GM18909 (cell line): ENCODE data around the gene KANK3.
"Not testable (repeated sequence)": the region's sequence is repeated elsewhere in the genome, so short reads cannot be mapped to it uniquely, and the experiment has no call there.

Experiments
- ATAC-seq: cut with Tn5 transposase; IDR thresholded peaks from one replicate; pipeline ENCODE4 v1.9.1; 2021; ENCODE audit warnings: mild to moderate bottlenecking; ENCODE audit not compliant: unreplicated experiment, poor library complexity

The KANK3 gene

DNA sequence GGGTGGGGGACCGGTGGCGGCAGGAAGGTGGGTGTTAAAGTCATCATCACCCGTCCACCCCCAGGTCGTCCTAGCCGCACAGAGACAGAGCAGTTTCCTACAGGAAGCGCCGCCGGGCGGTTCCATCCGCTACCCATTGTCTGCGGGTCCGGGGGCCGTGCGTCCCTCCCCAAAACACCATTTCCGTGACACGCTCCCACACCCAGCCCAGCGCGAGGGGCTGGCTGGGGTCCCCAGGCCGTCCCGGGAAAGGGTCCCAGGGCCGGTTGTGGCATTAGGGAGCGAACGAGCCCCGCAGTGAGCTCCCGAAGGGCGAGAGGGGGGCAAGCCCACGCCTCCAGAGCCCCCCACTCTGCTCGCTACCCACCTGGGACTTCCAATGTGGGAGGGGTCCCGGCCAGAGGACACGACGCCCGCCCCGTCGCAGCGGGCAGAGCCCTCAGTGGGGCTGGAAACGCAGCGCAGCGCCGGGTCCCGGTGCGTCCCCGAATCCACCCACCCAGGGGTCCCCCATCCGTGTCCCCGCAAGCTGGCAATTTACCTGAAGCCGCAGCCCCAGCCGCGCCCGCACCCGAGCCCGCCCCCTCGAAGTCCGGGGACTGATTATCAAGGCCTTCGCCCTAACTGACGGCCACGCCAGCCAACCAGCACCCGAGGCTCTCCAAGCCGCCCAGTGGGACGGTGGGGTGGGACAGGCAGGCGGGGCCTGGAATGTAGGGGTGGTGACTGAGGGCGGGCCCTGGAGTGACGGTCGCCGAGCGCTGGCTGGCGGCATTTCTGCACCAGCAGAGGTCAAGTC lies at the start of gene KANK3:
Gene KANK3 (minus strand): TSS at position 579 of the 799 bp plus-strand sequence. CDS start 5,434 bp downstream, outside the sequence.
- ATAC-seq = peak; percentile 86

DNA sequence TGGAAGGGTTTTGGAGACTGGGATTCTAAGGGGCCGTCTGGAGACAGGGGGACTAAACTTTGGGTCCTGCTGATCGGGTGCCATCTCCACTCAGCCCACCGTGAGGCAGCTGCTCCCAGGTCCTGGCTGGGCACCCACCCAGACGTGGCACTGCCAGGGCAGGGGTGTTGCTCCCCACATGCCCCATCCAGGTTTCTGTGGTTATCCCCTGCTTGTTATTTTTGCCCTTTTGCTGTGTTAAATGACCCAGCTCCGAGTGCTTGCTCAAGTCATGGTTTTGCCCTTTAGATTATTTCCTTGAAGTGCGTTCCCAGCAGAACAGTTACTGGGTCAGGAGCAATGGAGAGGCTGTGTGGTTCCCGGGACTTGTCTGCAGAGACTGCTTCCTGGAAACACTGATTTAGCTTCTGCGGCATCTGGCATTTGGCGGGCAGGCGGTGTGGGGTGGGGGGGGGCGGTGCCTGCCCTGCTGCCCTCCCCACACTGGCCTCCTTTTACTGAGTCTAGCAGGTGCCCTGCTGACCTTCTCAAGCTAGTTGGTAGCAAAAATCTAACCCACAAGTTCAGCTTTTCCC lies 49.0 kb upstream of the KANK3 start:
- no peak for ATAC-seq

DNA sequence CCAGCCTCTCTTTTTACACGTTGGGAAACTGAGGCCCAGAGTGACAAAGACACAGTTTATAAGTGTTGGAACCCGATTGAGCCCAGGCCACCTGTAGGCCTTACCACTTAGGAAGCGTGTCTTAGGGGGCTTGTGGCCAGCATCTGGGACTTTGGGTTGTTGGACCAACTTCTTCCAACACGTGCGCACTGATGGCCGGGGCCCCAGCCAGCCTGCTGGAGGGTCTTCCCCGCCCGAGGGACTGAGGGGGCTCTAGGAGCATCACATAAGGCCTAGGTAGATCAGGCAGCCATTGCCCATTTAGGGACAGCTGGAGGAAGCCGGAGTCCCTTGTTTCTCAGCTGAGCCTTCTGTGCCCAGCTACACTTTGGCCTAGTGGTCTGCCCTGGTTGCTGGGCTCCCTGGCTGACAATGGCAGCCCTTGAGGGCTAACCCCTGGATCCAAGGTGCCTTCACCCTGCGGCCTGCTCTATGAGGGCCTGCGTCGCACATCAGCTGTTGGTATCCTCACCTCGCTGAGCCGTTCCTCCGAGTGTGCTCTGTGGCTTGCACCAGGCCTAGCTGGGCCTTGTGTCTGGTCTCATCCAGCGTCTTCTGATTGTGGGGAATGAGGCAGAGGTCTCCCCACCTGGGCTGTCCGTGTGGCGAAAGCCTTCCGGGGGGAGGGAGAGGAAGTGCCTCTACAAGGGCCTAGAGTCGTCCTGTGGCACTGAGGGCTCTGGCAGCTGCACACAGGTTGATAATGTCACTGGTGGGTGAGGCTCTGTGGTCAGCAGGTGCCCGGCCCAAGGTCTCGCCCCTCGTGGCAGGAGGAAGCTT lies 48.3 kb upstream of the KANK3 start:
- no peak for ATAC-seq

DNA sequence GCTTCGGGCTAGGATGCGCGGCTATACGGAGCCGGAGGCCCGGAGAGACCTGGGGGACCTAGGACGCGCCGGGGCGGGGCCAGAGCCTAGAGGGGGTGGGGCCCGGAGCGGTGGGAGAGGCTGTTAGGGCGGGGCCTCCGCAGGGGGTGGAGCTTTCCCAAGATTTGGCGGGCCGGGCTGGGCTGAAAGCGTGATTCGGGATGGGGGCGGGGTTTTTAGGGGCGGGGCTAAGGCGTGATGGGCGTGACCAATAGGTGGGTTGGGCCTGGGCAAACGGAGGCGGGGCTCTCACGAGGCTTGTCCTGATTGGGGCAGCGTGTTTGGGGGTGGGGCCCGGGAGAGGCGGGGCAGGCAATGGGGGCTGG lies 47.5 kb upstream of the KANK3 start:
- ATAC-seq = peak; percentile 47

DNA sequence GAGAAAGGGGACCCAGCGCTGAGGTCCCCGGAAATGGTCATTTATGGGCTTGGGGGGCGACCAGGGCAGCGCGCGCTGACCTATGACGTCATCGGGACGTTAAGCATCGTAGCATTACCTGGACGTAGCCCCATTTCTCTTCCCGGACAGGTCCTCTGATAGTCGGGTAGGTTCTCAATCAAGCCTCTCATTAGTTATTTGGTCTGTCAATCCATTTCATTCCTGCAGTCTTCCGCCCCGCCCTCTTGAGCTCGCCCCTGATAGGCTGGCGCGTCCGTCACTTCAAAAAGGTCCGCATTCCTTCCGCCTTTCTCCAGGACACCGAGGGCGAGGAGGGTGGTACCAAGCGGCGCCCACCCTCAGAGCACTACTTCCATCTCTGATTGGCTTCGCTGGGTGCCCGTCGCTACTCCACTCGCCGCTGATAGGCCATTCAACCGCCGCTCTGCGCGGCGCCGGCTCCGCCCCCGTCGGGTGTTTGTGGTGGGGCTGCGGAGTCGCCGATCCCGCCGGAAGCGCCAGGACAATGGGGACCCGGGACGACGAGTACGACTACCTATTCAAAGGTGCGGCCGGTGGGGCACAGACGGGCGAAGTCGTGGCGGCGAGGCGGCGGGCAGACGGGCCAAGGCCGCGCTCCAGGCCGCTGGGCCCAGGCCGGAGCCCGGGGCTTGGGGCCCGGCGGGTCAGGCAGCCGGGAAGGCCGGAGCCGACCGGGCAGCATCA lies 47.0 kb upstream of the KANK3 start, which contains the start of gene RAB11B:
Gene RAB11B (plus strand): TSS at position 470 of the 726 bp plus-strand sequence. CDS start 57 bp downstream, at position 527.
- peak; percentile 92 for ATAC-seq

DNA sequence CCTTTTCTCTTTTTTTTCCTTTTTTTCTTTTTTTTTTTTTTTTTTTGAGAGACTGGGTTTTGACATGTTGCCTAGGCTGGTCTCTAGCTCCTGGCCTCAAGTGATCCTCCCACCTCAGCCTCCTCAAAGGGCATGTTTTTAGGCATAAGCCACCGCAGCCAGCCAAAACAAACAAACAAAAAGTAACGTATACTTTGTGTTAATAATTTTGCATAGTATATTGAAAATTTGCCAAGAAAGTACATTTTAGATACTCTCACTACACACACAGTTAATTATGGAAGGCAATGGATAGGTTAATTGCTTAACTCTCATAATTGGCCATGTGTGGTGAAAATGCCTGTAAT lies 45.5 kb upstream of the KANK3 start:
- ATAC-seq = no peak

DNA sequence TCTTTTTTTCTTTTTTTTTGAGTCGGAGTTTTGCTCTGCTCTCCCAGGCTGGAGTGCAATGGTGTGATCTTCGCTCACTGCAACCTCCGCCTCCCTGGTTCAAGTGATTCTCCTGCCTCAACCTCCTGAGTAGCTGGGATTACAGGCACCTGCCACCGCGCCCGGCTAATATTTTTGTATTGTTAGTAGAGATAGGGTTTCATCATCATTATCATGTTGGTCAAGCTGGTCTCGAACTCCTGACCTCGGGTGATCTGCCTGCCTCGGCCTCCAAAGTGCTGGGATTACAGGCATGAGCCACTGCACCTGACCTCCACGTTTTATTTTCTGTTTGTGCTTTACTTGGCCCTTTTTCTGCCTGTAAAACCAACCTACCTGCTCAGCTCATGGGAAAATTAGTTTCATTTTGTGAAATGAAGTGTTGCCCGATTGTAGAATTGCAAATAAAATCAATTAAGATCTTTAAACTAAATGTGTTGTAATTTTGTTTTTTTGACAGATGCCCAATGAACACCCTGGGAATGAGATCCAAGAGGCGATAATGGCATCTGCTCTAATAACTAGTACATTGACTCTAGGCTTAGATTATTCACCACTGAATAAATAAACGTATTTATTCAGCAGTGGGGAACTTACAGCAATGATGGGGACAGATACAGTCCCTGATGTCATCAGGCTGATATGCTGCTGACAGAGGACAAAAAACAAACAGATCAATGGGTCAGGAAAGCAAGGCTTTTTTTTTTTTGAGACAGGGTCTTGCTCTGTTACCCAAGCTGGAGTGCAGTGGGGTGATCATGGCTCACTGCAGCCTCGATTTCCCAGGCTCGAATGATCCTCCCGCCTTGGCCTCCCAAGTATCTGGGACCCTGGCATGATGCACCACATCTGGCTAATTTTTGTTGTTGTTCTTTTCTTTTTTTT lies 44.9 kb upstream of the KANK3 start:
- ATAC-seq = no peak

DNA sequence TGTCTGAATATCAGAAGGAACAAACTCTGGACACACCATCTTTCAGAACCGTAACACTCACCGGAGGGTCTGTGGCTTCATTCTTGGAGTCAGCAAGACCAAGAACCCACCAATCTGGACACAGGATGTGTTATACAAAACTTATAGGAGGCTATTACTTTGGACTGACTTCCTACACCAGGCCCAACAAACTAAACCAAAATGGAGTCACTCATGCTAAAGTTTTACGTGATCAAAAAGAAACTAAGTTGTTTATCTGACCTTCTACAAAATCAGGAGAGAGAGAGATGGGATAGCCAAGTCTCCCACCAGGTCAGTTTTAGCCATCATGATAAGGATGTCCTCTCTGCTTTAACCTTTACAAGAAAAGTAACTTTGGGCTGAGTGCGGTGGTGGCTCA lies 43.9 kb upstream of the KANK3 start:
- ATAC-seq = no peak

DNA sequence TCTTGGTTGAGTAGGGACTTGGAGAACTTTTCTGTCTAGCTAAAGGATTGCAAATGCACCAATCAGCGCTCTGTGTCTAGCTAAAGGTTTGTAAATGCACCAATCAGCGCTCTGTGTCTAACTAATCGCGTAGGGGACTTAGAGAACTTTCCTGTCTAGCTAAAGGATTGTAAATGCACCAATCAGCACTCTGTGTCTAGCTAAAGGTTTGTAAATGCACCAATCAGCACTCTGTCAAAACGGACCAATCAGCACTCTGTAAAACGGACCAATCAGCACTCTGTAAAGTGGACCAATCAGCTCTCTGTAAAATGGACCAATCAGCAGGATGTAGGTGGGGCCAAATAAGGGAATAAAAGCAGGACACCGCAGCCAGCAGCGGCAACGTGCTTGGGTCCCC lies 43.4 kb upstream of the KANK3 start:
- not testable (repeated sequence) for ATAC-seq

DNA sequence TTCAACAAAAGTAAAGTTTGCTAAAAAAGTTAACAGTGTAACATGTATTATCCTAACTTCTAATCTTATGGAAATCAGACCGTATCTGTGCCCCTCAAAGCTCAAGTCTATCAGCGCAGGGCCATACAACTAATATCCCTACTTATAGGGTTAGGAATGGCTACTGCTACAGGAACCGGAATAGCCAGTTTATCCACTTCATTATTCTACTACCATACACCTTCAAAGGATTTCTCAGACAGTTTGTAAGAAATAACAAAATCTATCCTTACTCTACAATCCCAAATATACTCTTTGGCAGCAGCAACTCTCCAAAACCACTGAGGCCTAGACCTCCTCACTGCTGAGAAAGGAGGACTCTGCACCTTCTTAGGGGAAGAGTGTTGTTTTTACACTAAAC lies 42.5 kb upstream of the KANK3 start:
- ATAC-seq = not testable (repeated sequence)

DNA sequence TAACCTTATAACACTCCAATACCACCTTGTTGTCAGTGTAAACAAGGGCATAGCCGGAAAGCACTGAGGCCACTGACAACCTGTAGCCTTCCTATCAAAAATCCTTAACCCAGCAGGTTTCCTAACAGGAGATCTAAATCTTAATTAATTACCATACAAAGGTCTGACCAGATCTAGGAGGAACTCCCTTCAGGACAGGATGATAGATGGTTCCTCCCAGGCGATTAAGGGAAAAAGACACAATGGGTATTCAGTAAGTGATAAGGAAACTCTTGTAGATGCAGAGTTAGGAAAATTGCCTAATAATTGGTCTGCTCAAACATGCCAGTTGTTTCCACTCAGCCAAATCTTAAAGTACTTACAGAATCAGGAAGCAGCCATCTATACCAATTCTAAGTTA lies 42.0 kb upstream of the KANK3 start:
- ATAC-seq = not testable (repeated sequence)

DNA sequence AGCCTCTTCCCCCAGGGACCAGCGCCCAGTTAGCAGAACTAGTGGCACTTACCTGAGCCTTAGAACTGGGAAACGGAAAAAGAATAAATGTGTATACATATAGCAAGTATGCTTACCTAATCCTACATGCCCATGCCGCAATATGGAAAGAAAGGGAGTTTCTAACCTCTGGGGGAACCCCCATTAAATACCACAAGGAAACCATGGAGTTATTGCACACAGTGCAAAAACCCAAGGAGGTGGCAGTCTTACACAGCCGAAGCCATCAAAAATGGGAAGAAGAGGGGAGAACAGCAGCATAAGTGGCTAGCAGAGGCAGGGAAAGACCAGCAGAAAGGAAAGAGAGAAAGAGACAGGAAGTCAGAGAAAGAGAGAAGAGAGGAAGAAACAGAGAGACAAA lies 41.5 kb upstream of the KANK3 start:
- ATAC-seq = not testable (repeated sequence)

DNA sequence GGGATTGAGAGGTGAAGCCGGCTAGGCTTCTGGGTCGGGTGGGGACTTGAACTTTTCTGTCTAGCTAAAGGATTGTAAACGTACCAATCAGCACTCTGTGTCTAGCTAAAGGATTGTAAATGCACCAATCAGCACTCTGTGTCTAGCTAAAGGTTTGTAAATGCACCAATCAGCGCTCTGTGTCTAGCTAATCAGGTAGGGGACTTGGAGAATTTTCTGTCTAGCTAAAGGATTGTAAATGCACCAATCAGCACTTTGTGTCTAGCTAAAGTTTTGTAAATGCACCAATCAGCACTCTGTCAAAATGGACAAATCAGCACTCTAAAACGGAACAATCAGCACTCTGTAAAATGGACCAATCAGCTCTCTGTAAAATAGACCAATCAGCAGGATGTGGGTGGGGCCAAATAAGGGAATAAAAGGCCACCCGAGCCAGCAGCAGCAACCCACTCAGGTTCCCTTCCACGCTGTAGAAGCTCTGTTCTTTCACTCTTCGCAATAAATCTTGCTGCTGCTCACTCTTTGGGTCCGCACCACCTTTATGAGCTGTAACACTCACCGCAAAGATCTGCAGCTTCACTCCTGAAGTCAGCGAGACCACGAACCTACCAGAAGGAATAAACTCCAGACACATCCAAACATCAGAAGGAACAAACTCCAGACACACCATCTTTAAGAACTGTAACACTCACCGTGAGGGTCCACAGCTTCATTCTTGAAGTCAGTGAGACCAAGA lies 36.3 kb upstream of the KANK3 start:
- ATAC-seq = not testable (repeated sequence)

DNA sequence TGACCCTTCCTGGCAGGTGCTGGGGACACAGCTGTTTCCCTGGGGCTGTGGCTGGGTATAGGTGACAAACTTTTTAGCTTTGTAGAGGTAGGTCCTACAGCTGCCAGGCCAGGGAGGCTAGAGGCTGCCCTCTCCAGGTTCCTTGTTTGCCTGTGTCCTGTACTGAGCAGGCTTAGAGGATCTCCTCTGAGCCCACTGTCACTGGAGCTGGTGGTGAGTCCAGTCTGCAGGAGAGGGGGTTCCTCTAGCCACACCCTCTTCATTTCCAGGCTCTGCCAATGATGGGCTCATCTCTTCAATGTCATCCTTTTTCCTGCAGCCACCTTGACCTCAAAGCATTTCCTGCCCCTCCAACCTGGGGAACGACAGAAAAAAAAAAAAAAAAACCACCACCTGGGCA lies 34.5 kb upstream of the KANK3 start:
- no peak for ATAC-seq

DNA sequence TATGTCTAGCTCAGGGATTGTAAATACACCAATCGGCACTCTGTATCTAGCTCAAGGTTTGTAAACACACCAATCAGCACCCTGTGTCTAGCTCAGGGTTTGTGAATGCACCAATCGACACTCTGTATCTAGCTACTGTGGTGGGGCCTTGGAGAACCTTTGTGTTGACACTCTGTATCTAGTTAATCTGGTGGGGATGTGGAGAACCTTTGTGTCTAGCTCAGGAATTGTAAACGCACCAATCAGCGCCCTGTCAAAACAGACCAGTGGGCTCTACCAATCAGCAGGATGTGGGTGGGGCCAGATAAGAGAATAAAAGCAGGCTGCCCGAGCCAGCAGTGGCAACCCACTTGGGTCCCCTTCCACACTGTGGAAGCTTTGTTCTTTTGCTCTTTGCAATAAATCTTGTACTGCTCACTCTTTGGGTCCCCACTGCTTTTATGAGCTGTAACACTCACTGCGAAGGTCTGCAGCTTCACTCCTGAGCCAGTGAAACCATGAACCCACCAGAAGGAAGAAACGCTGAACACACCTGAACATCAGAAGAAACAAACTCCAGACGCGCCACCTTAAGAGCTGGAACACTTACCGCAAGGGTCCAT lies 33.4 kb upstream of the KANK3 start:
- ATAC-seq = not testable (repeated sequence)

DNA sequence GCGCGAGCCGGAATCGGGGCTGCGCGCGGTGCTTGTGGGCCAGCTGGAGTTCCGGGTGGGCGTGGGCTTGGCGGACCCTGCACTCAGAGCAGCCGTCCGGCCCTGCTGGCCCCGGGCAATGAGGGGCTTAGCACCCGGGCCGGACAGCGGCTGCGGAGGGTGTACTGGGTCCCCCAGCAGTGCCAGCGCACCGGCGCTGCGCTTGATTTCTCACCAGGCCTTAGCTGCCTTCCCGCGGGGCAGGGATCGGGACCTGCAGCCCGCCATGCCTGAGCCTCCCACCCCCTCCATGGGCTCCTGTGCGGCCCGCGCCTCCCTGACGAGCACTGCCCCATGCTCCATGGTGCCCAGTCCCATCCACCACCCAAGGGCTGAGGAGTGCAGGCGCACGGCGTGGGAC lies 32.7 kb upstream of the KANK3 start:
- not testable (repeated sequence) for ATAC-seq

DNA sequence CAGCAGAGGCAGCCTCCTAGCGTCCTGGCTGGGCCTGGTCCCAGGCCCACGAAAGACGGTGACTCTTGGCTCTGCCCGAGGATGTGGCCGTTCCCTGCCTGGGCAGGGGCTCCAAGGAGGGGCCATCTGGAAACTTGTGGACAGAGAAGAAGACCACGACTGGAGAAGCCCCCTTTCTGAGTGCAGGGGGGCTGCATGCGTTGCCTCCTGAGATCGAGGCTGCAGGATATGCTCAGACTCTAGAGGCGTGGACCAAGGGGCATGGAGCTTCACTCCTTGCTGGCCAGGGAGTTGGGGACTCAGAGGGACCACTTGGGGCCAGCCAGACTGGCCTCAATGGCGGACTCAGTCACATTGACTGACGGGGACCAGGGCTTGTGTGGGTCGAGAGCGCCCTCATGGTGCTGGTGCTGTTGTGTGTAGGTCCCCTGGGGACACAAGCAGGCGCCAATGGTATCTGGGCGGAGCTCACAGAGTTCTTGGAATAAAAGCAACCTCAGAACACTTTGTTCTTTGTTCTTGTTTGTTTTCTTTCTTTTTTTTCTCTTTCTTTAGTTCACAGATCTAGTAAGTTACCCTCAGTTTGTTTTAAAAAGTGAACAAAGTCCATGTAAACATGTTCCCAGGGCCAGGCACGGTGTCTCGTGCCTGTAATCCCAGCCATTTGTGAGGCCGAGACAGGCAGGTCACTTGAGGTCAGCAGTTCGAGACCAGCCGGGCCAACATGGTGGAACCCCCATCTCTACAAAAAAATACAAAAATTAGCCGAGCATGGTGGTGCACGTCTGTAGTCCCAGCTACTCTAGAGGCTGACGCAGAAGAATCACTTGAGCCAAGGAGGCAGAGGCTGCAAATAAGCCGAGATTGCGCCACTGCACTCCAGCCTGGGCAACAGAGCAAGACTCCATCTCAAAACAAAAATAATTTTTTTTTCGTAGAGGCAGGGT lies 31.1 kb upstream of the KANK3 start:
- ATAC-seq = no peak
